LoVo (cell line): Measurements from ENCODE around the gene IL12RB2.

Experiments
- DNase-seq: peaks from one replicate; pipeline ENCODE4 v3.0.0-alpha.2; 2016; ENCODE audit warnings: low spot score

The IL12RB2 gene

DNA sequence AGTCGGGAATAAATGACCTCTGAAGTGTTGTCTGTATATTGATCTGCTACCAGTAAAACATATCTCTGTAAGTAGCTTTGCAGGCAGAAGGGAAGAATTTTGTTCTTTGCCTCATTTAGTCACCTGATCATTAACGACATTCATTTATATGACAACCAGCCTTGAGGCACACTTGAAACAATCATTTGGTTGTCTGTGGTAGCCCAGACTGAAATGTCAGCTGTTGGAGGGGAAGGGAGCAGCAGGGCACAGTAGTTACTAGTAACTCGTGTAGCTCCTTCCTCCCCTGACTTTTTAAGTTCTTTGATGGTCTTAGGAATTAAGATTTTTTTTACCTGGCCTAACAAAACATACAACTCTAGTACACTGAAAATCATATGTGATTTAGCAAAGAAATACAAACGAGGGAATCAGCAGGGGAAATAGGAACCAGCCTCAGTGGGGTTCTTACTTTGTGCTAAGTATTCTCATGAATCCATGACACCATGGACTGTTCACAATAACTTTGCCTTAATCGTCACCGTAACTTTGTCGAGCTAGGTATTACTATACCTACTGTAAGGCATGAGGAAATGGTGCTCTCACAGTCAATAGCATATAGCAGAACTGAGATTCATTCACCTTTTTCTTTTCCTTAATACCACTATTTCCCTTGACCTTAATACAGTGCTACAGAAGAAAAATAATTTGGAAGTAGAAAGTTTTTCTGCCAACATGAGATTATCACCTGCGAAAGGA lies 6.4 kb downstream of the IL12RB2 start:
- no peak for DNase-seq

DNA sequence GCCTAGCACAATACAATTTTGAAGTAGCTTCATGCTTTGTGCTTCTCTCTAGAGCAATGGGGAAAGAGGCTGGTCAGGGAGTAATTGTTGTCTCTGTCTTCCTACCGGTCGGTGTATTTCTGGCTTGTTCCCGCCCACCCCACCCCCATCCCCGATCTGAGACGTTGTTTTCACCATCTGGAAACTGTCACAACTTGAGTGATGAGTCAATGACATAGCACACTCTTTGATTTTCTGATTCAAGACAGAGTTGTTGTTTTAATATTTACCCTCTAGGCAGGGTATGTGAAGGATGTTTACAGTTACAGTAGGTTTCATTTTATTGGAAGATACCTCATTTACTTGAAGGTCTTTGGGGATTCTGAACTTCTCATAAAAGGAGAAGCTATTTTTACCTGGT lies 7.0 kb downstream of the IL12RB2 start:
- no peak for DNase-seq

DNA sequence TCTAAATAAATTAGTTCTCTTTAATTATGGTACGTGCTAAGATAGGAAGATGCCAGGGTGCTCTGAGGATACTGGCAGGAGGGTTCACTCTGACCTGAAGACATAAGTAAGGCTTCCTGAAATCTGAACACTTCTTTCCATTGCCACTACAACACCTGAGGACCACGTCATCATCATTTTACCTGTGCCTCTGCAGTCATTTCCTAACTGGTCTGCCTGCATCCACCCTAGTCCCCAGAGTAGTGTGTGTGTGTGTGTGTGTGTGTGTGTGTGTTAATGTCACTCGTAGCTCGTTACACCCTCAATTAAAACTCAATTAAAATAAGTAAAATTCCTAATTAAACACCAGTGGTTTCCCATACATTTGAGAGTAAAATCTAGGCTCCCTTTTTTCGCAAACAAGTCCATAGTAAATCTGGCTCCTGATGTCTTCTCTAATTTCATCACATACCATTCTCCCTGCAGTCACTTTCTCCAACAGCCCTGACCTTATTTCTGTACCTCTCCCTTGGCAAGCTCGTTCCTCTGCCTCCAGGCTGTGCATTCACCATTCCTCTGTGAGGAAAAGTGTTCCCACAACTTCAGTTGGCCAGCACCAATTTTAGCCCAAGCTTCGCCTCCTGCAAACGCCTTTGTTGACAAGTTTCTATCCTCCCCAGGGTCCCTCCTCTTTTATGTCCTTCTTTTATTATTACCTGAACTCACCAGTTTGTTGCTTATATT lies 8.7 kb downstream of the IL12RB2 start:
- DNase-seq, result no peak

DNA sequence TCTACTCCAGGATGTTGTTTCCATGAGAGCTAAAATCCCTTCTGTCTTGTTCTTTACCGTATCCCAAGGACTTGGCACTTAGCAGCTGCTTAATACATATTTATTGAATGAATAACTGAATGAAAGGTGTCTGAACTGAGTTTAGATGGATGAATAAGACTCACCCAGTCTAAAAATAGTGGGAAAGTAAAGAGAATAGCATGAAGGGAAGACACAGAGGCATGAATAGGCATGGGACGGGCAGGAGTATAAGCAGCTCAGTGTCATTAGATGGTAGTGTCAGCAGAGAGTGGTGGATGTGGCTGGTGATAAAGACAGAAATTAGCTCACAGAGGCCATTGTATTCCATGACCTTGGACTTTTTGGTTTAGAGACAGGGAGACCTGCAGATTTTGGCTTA lies 9.2 kb downstream of the IL12RB2 start:
- no peak for DNase-seq

DNA sequence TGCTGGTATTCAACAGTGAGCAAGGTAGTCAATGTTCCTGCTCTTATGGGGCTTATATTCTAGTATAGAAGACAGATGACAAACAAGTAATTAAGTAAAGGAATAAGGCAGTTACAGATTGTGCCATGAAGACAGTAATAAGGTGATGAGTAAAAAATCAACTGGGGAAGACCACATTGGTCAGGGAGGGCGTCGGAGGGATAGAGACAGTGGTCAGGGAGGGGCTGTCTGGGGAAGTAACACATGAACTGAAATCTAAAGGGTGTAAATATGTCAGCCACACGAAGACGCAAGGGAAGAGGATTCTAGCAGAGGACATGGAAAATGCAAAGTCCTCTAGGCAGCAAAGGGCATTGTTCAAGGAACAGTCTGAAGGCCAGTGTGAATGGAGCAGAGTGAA lies 10.1 kb downstream of the IL12RB2 start:
- DNase-seq, result no peak

GRCh38 chr1:67322442-67322841 lies 14.8 kb downstream of the IL12RB2 start:
- DNase-seq, result no peak

GRCh38 chr1:67323087-67323486 lies 15.4 kb downstream of the IL12RB2 start:
- DNase-seq, result no peak

- no peak for DNase-seq
Measured at GRCh38 chr1:67324068-67324467, 16.4 kb downstream of the IL12RB2 start.

- no peak for DNase-seq
Measured at GRCh38 chr1:67327864-67328466, 20.3 kb downstream of the IL12RB2 start.

DNA sequence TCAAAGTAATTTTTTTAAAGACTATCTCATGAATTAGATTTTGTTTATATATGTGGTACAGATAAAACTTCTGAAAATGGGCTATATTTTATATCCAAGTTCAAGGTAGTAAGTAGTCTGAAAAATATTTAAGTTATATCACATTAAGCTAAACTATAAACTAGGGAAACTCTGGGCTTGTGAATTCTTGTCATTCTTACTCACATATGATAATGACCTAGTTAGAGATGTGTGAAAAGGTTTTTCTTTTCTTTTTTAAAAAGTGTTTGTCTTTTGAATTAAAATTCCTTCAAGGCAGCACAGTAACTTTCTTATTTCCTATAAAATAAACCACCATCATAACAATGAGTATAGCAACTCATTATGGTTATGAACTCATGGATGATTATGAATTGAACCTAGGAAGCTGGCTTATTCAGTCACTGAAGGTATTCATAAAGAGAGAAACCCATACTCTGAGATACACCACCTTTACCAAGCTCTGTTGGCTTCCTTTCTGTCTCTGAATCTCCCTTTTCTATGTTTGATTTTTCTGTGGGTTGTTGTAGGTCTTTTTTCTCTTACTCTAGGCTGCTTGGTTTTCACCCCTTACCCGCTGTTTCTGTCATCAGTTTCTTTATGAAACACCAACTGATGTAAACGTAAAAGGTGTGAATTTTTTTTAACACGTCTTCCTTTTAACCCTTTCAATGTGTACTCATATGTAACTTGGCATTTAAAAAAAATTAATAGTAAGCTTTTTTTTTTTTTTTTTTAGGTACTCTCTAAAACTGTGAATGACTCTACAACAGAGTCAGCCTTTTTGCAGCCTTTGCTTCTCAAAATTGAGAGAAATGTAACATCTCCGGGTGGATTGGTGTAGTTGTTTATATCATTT lies 25.2 kb downstream of the IL12RB2 start:
- DNase-seq, result no peak

- DNase-seq, result no peak
Measured at GRCh38 chr1:67333603-67334002, 25.9 kb downstream of the IL12RB2 start.

DNA sequence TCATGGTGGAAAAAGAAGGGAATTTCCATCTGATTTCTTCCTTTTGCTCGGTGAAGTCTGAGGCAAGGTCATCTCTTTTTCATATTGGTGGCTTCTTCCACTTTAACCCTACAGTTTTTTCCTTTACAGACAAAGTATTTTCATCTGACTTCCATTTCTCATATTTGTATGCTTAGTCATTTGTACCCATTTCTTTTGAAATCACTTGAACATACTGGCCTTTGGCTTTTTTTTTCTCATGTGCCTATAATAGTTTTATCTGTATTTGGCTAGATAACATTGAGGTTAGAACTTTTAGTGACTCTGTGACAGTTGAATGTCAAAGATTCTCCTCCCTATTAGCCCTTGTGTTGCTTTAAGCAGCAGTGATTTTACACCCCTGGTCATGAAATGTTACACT lies 27.7 kb downstream of the IL12RB2 start:
- DNase-seq, result no peak

GRCh38 chr1:67336157-67336556 lies 28.5 kb downstream of the IL12RB2 start:
- no peak for DNase-seq

DNA sequence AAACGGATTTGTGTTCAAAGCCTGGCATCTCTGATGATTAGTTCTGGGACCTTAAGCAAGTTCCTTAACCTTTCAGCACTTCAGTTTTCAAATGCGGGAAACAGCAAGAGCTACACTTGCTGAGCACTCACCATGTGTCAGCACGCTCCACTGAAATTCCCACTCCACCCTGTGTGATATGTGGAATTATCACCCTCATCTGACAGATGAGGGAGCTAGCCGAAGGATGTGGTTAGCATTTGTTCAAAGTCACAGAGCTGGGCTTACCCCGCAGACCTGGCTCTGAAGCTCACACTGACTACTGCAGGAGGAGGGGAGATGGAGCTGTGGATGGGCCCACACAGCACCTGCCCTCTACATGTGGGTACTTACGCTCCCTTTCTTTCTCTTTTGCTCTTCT lies 29.1 kb downstream of the IL12RB2 start:
- no peak for DNase-seq

GRCh38 chr1:67338642-67339041 lies 31.0 kb downstream of the IL12RB2 start:
- no peak for DNase-seq

- no peak for DNase-seq
Measured at GRCh38 chr1:67339623-67340343, 32.1 kb downstream of the IL12RB2 start.

- no peak for DNase-seq
Measured at GRCh38 chr1:67342076-67342890, 34.6 kb downstream of the IL12RB2 start.

DNA sequence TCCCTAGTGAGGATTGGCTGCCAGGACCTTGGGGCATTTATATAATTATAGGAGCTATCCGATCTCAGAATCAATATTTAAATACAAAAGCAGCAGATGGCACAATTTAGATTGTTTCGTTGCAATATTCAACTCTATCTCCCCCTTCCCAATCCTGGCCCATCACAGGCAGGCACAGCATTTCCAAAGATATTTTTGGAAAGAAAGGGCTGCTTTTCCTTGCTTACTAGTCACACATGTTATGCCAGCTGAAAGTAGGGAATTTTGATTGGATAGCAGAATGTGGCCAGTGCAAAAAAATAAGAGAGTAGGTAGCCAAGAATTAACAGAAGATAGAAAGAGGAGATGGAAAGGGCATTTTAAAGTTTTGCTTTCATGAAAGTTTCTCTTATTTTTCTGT lies 37.9 kb downstream of the IL12RB2 start:
- DNase-seq, result no peak

DNA sequence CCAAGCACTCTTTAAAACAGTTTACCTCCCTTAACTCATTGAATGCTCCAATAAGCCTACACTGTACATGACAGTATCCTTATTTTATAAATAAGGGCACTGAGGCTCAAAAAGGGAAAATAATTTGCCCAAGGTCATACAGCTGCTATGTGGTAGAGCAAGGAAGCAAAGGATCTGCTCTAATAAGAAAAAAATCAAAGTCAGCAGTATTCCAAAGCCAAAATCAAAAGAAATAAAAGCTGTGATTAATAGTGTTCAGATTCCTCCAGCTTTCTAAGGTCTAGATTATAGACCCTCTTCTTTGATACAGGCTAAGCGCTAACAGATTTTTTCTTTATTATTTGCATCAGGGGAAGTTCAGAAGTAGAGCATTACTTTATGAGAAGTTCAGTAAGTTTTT lies 39.3 kb downstream of the IL12RB2 start:
- DNase-seq, result no peak

GRCh38 chr1:67347688-67348472 lies 40.2 kb downstream of the IL12RB2 start:
- DNase-seq, result peak; percentile 50
